ENCODE results near the gene SHC1.

SHC1 gene

DNA sequence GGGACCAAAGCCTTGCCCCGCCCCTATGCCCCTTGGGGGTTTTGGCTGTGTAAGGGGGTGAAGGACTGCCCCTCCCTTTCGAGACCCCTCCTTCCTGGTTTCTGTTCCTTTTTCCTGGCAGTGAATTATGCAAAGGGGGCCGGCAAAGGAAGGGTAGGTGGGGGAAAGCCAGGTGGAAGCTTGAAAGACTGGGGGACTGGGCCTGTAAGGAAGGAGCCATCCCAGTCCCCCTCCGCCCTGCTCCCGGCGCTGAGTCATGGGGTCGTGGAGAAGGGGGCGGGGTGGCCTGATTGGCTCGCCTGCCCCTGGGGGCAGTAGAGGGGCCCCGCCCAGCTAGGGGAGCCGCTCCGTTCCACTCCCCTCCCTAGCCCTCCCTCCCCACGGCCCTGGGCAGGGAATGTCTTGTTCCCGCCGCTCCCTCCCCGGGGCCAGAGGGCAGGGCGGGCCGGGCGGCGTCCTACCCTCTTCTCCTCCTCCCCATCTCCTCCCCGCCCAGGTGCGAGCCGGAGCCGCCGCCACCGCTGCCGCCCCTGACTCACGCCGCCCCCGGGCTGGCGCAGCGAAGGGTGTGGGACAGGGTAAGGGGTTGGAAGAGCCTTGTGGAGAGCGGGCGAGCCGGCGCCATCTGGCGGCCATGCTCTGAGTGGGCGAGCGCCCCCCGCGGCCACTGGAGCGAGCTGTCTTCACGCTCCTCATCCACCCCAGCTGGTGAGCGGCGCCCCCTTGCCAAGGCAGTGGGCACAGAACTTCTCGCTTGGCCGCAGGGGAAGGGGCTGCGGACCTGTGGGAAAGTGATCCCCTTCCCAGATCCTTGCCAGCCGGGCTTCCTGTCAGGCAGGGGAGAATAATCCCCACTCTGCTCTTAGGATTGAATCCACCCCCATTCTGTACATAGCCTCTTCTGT lies 46.7 kb upstream of the SHC1 start:
- TF ChIP-seq SIN3A (IDR thresholded peaks at IDR 0.05; ENCODE audit: borderline replicate concordance, insufficient read depth, low read length): no peak
- no peak for TF ChIP-seq TAF1 (IDR thresholded peaks at IDR 0.05; ENCODE audit: borderline replicate concordance, insufficient read depth, low read length)
- TF ChIP-seq FOXP2 (optimal IDR thresholded peaks at IDR 0.05; ENCODE audit: borderline replicate concordance, extremely low read depth, extremely low read length, insufficient read depth): peak; percentile 95
- TF ChIP-seq POLR2AphosphoS5 (IDR thresholded peaks at IDR 0.05; ENCODE audit: low read depth, low read length): peak; percentile 66

DNA sequence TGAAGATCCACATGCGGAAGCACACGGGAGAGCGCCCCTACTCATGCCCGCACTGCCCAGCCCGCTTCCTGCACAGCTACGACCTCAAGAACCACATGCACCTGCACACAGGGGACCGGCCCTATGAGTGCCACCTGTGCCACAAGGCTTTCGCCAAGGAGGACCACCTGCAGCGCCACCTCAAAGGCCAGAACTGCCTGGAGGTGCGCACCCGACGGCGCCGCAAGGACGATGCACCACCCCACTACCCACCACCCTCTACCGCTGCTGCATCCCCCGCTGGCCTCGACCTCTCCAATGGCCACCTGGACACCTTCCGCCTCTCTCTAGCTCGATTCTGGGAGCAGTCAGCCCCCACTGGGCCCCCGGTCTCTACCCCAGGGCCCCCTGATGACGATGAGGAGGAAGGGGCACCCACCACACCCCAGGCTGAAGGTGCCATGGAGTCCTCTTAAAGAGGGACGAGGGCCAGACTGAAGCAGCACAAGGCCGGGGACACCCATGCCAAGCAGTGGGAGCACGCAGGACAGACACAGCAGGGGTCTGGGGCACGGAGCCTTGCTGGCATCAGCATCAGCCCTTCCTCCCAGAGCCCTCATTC lies 45.8 kb upstream of the SHC1 start:
- TF ChIP-seq SIN3A (IDR thresholded peaks at IDR 0.05; ENCODE audit: borderline replicate concordance, insufficient read depth, low read length) (no peak), POLR2AphosphoS5 (IDR thresholded peaks at IDR 0.05; ENCODE audit: low read depth, low read length) (no peak; the same call in 1 of the 2 replicates), TAF1 (IDR thresholded peaks at IDR 0.05; ENCODE audit: borderline replicate concordance, insufficient read depth, low read length) (no peak), FOXP2 (optimal IDR thresholded peaks at IDR 0.05; ENCODE audit: borderline replicate concordance, extremely low read depth, extremely low read length, insufficient read depth) (no peak)
- TF ChIP-seq, protein P1, sequence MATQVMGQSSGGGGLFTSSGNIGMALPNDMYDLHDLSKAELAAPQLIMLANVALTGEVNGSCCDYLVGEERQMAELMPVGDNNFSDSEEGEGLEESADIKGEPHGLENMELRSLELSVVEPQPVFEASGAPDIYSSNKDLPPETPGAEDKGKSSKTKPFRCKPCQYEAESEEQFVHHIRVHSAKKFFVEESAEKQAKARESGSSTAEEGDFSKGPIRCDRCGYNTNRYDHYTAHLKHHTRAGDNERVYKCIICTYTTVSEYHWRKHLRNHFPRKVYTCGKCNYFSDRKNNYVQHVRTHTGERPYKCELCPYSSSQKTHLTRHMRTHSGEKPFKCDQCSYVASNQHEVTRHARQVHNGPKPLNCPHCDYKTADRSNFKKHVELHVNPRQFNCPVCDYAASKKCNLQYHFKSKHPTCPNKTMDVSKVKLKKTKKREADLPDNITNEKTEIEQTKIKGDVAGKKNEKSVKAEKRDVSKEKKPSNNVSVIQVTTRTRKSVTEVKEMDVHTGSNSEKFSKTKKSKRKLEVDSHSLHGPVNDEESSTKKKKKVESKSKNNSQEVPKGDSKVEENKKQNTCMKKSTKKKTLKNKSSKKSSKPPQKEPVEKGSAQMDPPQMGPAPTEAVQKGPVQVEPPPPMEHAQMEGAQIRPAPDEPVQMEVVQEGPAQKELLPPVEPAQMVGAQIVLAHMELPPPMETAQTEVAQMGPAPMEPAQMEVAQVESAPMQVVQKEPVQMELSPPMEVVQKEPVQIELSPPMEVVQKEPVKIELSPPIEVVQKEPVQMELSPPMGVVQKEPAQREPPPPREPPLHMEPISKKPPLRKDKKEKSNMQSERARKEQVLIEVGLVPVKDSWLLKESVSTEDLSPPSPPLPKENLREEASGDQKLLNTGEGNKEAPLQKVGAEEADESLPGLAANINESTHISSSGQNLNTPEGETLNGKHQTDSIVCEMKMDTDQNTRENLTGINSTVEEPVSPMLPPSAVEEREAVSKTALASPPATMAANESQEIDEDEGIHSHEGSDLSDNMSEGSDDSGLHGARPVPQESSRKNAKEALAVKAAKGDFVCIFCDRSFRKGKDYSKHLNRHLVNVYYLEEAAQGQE (IDR thresholded peaks at IDR 0.05; ENCODE audit: insufficient read depth in 1 of 2, low read depth in 2 of 2, low read length in 2 of 2): no peak

DNA sequence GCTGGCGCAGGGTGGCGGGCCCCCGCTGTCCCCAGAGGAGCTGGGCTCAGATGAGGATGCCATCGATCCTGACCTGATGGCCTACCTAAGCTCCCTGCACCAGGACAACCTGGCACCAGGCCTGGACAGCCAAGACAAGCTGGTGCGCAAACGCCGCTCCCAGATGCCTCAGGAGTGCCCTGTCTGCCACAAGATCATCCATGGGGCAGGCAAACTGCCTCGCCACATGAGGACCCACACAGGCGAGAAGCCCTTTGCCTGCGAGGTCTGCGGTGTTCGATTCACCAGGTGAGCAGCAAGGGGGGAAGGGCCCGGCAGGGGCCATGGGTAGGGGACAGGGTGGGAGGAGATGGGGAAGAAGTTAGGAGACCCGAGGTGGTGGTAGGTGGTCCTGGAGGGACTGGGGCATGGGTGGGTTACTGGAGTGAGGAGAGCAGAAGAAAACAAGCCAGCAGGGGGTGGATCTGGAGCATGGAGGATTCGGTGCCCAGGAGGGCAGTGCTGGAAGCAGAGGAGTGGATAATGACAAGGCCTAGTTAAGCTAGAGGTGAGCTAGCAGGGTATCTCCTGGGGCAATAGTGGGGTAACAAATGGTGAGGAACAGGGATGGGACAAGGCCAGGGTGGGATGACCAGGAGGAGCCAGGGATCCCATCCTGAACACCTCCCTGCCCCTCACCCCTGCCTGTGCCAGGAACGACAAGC lies 45.1 kb upstream of the SHC1 start:
- TF ChIP-seq, protein P1 (IDR thresholded peaks at IDR 0.05; ENCODE audit: insufficient read depth in 1 of 2, low read depth in 2 of 2, low read length in 2 of 2): no peak
- no peak for TF ChIP-seq TAF1 (IDR thresholded peaks at IDR 0.05; ENCODE audit: borderline replicate concordance, insufficient read depth, low read length)
- TF ChIP-seq POLR2AphosphoS5 (IDR thresholded peaks at IDR 0.05; ENCODE audit: low read depth, low read length): no peak
- TF ChIP-seq FOXP2 (optimal IDR thresholded peaks at IDR 0.05; ENCODE audit: borderline replicate concordance, extremely low read depth, extremely low read length, insufficient read depth): no peak
- no peak for TF ChIP-seq SIN3A (IDR thresholded peaks at IDR 0.05; ENCODE audit: borderline replicate concordance, insufficient read depth, low read length)

DNA sequence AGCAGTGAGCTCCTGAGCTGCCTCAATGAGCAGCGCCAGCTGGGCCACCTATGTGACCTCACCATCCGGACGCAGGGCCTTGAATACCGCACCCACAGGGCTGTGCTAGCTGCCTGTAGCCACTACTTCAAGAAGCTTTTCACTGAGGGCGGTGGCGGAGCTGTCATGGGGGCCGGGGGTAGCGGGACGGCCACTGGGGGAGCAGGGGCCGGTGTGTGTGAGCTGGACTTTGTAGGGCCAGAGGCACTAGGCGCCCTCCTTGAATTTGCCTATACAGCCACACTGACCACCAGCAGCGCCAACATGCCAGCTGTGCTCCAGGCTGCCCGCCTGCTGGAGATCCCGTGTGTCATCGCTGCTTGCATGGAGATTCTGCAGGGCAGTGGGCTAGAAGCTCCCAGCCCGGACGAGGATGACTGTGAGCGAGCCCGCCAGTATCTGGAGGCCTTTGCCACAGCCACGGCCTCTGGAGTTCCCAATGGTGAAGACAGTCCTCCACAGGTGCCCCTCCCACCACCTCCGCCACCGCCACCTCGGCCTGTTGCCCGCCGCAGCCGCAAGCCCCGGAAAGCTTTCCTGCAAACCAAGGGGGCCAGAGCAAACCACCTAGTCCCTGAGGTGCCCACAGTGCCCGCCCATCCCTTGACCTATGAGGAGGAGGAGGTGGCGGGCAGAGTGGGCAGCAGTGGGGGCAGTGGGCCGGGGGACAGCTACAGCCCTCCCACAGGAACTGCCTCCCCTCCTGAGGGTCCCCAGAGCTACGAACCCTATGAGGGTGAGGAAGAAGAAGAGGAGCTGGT lies 44.4 kb upstream of the SHC1 start:
- no peak for TF ChIP-seq TAF1 (IDR thresholded peaks at IDR 0.05; ENCODE audit: borderline replicate concordance, insufficient read depth, low read length)
- TF ChIP-seq, protein P1 (IDR thresholded peaks at IDR 0.05; ENCODE audit: insufficient read depth in 1 of 2, low read depth in 2 of 2, low read length in 2 of 2): no peak
- no peak for TF ChIP-seq FOXP2 (optimal IDR thresholded peaks at IDR 0.05; ENCODE audit: borderline replicate concordance, extremely low read depth, extremely low read length, insufficient read depth)
- no peak for TF ChIP-seq POLR2AphosphoS5 (IDR thresholded peaks at IDR 0.05; ENCODE audit: low read depth, low read length)
- no peak for TF ChIP-seq SIN3A (IDR thresholded peaks at IDR 0.05; ENCODE audit: borderline replicate concordance, insufficient read depth, low read length)
